Stimulated activated CD4-positive, alpha-beta T cell treated with anti-CD3 and anti-CD28 coated beads, Interleukin-15, amount 100 ng/mL, for 1 hour (primary cell): ENCODE data around the gene UQCC5.

Experiments
- DNase-seq, 2 donors: peaks; one replicate each; pipeline ENCODE4 v3.0.0-alpha.2; 2020; ENCODE audit warnings: low read depth in 1 of 2, low spot score in 1 of 2

UQCC5 gene

DNA sequence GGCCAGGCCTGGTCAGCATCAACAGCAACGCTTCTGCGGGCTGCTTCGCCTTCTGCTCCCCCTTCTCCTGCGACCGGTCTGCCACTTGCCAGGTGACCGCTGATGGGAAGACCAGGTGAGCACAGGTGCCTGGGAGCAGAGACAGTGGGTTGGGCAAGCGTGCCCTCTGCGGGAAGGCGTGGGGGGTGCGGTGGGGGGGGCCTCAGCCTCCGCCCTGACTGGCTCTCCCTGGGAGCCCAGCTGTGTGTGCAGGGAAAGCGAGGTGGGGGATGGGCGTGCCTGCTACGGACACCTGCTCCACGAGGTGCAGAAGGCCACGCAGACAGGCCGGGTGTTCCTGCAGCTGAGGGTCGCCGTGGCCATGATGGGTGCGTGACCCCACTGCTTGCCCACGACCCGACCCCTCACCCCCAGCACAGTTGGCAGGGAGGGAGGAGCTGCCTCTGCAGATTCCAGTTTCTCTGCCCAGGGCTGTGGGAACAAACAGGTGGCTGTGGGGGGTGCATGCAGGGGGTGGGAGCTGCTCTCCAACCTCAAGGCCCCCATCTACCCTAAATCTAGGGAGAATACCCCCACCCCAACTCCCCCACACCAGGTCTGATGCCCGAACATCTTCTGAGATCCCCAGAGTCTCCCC is 32.5 kb upstream of the UQCC5 start:
- no peak for DNase-seq

DNA sequence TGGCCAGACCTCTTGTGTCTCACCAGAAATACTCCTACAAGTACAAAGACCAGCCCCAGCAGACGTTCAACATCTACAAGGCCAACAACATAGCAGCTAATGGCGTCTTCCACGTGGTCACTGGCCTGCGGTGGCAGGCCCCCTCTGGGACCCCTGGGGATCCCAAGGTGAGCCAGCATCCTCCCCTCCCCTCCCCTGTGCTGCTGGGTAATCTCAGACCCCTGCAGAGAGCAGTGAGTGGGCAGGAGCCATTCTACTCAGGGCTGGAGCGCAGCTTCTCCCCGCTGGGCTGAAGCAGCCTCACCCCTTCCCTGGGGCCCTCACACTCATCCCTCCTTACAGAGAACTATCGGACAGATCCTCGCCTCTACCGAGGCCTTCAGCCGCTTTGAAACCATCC is 31.4 kb upstream of the UQCC5 start:
- DNase-seq: no peak

DNA sequence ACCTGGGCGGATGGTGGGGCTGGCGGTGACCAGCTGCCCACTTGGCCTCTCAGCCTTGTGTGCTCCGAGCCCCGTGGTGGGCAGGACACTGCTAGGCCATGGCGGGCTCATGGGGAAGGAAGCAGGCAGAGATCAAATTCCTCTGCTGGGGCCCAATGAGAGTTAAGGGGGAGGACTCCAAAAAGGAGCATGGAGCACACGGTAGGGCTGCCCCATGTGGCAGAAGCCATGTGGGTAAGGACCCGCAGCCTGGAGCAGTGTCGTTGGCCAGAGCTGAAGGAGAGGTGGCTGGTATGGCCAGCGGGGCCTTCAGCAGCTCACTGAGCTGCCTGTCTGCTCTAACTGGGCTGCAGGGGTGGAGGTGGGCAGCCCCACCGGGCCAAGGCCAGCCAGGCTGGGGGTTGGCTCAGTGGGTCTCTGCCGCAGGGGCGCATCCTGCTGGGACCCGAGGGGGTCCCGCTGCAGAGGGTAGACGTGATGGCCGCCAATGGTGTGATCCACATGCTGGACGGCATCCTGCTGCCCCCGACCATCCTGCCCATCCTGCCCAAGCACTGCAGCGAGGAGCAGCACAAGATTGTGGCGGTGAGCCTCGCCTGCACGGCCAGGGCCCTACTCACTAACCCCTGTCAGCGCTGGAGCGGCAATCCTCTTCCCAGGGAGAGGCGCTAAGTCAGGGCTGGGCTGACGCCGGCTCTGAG is 30.0 kb upstream of the UQCC5 start:
- DNase-seq: no peak

- DNase-seq: no peak
Observed at GRCh38 chr3:52507359-52507758, 29.0 kb upstream of the UQCC5 start.

DNA sequence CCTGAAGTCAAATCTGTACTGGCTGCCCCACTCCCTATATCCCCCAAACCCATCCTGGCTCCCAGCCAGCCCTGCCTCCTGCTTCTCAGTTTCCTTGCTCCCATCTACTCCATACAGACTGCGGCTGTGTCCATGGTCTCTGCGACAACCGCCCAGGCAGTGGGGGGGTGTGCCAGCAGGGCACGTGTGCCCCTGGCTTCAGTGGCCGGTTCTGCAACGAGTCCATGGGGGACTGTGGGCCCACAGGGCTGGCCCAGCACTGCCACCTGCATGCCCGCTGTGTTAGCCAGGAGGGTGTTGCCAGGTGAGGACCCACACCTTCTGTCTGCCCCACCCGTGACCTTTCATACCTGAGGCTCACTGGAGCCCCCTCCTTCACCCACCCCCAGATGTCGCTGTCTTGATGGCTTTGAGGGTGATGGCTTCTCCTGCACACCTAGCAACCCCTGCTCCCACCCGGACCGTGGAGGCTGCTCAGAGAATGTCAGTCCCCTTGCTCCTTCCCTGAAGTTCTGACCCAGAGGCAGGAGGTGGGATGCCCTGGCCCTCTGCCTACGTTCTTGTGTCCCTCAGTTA is 26.6 kb upstream of the UQCC5 start:
- DNase-seq: no peak

DNA sequence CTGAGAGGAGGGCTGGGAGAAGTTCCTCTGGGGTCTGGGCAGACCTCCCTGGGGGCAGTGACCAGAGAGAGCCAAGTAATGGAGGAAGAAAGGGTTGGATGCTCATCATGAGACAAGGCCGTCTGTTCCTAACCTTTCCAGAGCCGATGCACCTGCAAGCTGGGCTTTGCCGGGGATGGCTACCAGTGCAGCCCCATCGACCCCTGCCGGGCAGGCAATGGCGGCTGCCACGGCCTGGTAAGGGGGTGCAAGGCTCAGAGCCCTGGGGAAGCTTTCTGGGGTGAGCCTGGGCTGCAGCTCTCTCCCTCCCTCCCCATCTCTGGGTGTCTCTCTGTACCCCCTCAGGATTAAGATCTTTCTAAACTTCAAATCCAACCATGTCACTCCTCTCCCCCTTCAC is 24.9 kb upstream of the UQCC5 start:
- DNase-seq: no peak

GRCh38 chr3:52512105-52512504 is 24.3 kb upstream of the UQCC5 start:
- DNase-seq: no peak

DNA sequence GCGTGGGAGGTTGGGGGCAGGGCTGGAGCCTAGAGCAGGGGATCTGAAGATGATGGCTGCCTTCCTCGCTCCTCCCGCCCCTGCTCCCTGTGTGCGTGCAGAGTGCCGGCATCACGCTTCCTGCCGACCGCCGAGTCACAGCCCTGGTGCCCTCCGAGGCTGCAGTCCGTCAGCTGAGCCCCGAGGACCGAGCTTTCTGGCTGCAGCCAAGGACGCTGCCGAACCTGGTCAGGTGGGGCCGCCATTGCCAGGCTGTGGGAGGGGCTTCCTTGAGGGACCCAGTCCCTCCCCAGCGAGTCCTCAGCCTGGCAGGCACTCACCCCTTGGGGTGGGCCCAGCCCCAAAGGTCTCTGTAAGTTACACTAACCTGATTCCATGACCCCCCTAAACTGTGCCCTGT is 23.7 kb upstream of the UQCC5 start:
- no peak for DNase-seq

DNA sequence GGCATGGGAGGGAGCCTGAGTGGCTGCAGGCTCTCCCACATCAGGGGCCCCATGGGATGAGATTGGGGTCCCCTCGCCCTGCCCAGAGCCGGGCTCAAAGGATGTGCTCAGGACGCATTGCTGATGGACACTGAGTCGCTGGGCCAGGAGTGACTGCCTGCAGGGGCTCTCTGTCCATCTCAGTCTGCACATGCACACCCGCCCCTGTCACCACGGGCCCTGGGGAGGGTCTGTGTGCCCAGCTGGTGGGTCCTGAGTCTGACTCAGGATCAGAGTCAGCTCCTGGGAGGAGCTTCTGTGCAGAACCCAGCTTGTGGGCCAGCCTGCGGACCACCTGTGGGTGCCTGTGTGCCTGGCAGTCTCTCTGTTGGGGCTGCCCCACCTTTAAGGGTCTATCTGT is 23.1 kb upstream of the UQCC5 start:
- no peak for DNase-seq

DNA sequence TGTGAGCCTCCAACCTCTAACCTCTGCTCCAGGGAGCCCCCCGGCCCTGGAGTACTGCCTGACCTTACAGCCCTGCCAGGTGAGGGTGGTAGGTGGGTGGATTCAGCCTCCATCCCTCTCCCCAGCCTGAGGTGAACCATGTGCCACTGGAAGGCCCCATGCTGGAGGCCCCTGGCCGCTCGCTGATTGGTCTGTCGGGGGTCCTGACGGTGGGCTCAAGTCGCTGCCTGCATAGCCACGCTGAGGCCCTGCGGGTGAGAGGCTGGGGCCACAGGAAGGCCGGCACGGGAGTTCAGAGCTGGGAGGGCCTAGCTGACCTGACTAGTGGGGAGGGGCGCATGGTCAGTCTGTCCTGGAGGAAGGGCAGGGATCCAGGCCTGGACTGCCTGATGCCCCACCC is 21.8 kb upstream of the UQCC5 start:
- no peak for DNase-seq

DNA sequence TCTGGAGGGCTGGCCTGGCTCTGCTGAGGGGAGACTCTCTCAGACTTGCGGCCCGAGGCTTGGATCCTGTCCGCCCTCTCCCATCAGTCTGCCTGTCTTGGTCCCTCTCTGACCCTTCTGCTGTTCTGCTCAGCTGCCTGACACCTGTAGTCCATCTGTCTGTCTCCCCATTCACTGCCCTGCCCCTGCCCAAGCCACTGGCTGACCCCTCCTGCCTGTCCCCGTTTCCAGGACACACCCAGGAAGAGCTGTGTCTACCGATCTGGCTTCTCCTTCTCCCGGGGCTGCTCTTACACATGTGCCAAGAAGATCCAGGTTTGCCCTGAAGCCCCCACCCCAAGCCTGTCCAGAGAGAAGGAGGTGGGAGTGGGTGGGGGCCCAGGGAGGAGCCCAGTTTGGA is 21.2 kb upstream of the UQCC5 start:
- no peak for DNase-seq

DNA sequence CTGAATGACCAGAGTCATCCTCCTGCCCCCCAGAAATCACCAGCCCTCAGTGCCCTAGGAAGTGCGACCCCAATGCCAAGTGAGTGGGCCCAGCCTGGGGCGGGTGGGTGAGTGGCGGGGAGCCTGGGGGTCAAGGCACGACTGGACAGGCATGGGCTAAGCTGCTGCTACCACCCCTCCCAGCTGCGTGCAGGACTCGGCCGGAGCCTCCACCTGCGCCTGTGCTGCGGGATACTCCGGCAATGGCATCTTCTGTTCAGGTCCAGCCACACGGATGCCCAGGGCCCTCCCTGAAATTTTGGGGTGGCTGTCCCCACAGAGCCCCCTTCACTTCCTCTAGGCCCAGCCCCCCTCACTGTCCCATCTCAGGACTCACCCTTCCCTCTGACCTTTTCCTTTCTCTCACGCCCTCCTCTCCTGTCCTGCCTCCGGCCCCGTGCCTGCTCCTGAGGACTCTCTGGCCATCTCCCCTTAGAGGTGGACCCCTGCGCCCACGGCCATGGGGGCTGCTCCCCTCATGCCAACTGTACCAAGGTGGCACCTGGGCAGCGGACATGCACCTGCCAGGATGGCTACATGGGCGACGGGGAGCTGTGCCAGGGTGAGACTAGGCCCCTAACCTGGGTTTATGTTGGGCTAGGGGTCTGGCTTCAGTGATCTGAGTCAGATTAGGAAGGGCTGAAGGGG is 19.8 kb upstream of the UQCC5 start:
- no peak for DNase-seq

GRCh38 chr3:52517796-52518722 is 18.3 kb upstream of the UQCC5 start:
- no peak for DNase-seq

DNA sequence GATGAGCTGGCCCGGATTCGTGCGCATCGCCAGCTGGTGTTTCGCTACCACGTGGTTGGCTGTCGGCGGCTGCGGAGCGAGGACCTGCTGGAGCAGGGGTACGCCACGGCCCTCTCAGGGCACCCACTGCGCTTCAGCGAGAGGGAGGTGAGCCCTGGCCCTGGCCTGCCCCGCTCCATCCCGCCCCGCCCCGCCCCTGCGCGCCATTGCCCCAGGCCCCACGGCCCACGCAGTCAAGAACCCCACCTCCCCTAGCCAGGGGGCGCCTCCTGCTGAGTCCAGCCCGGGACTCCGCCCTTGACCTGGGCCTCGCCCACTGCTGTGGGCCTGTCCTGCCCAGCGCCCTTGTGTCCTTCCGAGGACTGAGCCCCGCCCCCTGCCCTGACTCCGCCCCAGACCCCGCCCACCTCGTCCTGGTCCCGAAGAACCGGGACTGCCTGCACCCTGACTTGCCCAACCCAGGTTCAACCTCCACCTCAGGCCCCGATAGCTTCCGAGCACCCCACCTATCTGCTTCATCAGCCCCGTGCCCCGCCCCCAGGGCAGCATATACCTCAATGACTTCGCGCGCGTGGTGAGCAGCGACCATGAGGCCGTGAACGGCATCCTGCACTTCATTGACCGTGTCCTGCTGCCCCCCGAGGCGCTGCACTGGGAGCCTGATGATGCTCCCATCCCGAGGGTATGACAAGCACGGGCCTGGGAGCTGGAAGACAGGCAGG is 17.5 kb upstream of the UQCC5 start:
- no peak for DNase-seq

GRCh38 chr3:52519445-52520140 is 16.8 kb upstream of the UQCC5 start:
- no peak for DNase-seq

DNA sequence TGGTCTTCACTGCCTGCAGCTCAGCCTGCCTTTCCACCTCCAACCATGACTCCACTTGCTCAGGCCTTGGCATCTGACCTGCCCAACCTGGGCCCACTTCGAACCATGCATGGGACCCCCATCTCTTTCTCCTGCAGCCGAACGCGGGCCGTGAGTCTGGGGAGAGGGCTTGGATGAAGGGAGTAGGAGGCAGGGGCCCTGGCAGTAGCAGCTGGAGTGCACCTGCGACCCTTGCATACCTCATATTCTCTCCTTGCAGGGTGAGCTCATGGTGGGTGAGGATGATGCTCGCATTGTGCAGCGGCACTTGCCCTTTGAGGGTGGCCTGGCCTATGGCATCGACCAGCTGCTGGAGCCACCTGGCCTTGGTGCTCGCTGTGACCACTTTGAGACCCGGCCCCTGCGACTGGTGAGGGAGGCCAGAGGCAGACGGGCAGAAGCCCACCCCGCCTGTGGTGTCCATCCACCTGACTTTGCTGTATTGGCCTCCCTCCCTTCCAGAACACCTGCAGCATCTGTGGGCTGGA is 16.2 kb upstream of the UQCC5 start:
- no peak for DNase-seq

DNA sequence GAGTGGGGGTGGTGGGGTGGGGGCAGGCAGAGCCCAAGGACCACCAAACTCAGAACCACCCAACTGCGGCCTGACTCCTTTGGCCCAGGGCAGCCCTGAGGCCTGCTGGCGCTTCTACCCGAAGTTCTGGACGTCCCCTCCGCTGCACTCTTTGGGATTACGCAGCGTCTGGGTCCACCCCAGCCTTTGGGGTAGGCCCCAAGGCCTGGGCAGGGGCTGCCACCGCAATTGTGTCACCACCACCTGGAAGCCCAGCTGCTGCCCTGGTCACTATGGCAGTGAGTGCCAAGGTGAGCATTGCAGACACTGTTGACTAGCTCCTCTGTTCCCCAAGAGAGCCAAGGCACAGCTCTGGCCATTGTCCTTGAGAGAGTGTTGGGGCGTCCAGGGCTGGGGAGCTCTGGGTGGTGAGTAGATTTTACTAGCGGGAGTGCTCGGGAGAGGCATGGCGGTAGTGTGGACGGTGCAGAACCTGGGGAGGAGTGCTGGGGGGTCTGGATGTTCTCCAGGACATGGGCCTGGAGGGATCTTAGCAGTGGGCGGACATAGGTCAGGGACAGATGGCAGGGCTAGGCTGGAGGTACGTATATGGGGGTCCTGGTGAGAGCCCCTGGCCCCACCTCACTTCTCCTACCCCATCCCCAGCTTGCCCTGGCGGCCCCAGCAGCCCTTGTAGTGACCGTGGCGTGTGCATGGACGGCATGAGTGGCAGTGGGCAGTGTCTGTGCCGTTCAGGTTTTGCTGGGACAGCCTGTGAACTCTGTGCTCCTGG is 15.5 kb upstream of the UQCC5 start:
- DNase-seq: no peak

GRCh38 chr3:52521488-52521824 is 14.9 kb upstream of the UQCC5 start:
- DNase-seq: no peak
